ENCODE data around the gene PPP1R9A.

DNA sequence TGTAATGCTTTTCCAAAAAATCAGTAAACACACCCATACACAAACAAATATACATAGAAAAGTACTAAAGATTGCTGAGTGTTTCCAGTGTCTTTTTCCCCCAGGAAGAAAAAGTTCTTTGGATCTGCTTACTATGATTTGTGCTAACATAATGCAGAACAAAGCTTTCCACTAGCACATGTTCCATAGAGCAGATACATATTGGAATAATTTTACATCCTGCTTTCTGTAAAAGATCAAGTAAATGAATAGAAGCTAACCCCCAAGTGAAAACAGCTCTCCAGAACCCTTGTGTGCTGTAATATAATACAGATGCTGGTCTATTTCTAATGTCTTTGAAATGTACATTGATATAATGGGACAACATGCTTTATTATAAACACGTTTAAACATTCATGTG is 291.5 kb downstream of the PPP1R9A start:
- TF ChIP-seq CTCF (conservative IDR thresholded peaks at IDR 0.05; ENCODE audit: low read length) (no peak), EZH2phosphoT487 (IDR thresholded peaks at IDR 0.05; ENCODE audit: borderline replicate concordance) (no peak)
